NCI-H2171 treated with DMSO at 0.1 percent for 48 hours (cell line): Measurements from ENCODE around the gene ZBTB44.
"Not testable (repeated sequence)": the region's sequence is repeated elsewhere in the genome, so short reads cannot be mapped to it uniquely, and the experiment has no call there.

Experiments
- DNase-seq: peaks from one replicate; lab custom pipeline; 2025; lab: John Stamatoyannopoulos, UW

ZBTB44 gene

DNA sequence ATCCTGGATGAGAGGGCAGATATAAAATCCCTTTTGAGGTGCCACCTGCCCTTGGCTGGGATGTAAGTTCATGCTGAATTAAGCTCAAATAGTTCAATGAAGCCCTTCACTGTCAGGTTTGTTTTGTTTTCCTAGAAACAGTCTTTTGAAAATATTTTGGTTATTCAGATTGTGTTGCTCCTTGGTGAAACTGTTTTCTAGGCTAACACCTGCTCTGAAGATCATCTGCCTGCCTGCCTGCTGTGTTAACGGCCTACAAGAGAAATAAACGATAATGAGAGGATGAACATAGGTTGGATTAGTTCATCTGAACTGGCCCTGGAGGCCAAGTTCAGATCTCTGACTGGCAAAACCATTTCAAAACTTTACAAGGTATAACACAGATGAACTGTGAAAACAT lies 67.4 kb downstream of the ZBTB44 start:
- no peak for DNase-seq

DNA sequence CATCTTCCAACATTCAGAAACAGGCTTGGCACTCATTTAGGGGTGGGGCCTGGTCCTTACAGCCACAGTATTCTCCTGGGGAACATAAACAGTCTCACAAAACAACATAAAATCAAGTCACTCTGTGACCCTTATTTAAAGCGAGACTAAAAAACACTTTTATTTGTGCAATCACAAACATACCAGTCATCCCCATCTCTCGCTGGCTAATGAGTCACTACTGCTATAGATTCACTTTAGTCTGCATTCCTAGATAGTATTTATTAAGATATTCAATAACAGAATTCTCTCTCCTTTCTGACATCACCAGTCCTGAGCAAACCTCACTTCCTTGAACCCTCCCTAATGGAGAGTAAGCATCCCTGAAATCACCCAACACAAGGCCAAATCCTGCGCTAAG lies 68.0 kb downstream of the ZBTB44 start:
- no peak for DNase-seq

DNA sequence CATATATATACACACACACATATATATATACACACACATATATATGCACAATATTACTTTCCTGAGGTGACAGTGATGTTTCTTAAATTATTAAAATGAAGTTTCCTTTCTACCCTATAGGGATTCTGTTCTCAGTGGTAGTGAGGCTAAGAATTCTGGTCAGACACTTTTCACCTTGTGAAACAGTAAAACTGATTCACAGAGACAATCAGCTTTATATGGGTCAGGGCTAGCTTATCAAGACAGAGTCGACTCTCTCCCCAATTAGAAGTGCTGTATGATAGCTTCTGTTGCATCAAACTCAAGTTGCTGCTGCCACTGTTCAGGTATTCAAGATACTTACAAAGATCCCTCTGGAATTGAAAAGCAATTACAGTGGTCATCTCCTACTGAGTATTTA lies 68.4 kb downstream of the ZBTB44 start:
- DNase-seq = no peak

DNA sequence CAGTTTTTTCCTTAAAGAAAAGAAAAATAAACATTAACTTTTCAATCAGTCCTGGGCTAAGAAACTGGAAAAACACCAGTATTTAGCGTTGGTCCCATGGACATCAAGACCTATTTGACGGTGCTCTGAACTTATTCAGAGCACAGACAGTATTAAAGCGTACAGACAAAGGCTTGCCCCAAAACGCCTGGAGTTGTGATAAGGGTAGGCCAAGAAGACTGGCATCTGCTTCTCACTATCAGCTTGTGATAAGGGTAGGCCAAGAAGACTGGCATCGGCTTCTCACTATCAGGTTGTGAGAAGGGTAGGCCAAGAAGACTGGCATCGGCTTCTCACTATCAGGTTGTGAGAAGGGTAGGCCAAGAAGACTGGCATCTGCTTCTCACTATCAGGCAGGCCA lies 69.3 kb downstream of the ZBTB44 start:
- not testable (repeated sequence) for DNase-seq

DNA sequence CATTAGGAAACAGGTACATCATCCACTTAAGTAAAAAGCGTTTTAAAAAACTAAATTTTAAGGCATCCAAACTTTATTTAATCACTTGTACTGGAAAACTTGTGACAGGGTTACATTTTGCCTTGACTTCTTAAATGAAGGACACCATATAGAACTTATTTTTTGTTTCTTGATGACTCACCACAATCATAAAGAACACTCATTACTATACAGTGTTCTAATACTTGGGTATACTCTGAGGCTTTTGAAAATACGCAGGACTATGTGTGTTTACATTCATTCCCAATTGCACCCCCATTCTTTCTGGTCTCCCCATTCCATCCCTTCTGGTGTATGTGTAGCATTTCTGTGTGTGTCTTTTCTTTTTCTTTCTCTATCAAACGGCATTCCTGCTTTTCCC lies 69.9 kb downstream of the ZBTB44 start:
- DNase-seq = no peak

DNA sequence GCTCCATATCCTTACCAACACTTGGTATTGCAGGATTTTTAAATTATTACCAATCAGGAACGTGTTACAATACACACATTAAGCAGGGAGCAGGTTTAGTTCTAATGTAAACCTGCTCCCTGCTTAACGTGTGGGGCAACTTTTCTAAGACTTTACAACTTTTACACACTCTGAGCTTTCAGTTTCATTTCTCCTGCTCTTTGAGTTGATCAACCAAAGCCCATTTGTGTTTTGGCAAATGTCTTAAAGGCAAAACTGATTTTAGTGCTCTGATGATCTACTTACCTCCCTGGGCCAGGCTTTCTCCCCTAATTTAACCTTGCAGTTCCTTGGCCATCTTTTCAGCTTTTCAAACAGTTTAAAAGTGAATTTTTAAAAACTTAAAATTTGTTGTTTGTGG lies 70.9 kb downstream of the ZBTB44 start:
- no peak for DNase-seq

DNA sequence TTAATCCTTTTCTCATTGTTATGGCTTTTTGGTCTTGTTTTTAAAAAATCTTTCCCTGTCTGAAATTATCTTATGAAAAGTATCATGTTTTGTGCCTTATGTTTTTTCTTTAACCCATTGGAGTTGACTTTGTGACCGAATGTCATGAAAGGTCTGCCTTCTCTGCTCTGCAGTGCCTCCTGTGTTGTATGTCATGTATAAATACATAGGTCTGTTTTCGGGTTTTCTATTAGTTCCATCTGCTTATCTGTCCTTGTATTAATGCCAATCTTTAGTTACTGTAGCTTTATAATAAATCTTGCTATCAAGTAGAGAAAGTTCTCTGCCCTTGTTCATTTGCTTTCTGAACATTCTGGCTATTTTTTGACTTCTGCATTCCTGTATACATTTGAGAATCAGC lies 73.0 kb downstream of the ZBTB44 start:
- no peak for DNase-seq

DNA sequence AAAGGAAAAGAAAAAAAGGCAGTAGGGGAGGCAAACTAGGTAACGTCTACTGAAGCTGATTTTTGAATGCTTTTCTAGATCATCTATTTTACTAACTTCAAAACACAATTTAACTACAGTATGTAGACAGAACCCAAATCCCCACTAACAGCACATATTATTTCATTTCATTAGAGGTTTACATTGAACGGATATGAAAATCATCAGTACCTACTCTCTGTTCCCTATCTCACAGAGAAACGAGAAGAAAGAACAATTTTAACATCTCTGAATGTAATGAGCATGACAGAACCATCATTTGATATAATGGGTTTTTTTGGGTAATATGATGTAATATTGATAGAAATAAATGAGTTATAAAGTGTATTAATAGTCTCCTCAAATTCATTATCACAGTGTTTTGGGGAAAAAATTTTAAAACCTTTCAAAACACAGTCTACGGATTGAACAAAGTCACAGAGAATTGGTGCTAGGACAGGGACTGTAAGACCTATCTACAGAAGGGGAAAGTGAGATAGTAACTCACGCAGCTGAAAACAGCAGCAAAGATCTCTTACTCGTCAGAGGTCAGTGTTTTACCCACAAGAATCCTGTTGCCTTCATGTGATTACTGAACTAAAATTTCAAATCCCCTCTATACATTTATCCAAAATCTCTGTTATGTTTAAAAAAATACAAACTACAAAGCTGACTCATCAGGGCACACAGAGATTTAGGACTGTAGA lies 77.3 kb downstream of the ZBTB44 start:
- DNase-seq = no peak

DNA sequence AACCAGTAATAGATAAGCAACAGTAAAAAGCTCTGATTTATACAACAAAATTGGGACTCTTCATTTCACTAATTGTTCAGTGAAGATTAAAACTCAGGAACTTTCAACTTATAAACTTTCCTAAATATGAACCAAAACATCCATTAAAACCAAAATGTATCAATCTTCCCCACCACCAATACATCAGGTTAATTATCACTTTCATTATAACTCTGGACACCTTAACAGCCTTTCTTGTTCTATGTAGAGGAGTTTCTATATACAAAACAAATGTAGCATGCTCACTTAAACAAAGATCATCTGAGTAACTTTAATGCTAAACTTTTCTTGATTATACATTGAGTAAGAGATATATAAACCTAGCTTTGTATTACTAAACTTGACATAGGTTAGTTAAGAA lies 80.4 kb downstream of the ZBTB44 start:
- DNase-seq = no peak

DNA sequence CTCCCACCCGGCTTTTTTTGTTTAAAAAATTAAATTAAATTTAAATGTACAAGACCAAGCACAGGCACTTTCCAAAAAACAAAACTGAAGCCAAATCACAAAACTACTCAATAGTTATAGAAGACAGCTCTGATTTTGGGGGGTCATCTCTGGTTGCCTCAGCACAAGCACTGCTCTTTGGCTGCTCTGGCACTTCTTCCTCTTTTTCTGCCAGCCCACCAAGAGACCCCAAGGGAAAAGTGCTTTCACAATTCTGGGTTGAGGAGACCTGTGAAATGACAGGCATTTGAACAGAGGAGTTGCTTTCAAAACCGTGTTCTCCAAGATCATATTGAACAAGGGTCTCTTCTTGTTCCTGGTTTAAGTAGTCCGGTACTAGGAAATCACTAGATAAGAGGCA lies 80.8 kb downstream of the ZBTB44 start:
- not testable (repeated sequence) for DNase-seq

DNA sequence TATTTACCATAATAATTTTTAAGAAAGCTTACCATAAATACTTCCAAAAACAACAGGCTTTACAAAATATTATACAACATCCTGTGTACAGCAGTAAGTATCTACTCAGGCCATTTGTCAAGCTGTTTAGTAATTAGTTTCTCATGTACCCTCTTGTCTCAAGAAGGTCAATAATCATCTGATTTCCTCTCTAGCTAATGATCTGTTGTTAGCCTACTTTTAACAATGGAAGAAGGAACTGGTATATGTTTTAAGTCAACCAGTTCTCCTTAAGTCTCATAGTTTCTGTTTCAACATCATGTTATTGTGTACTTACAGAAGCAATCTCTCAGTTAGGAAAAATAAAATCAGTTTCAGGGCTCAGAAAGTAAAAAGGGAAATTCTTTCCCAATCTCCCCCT lies 81.2 kb downstream of the ZBTB44 start:
- DNase-seq = not testable (repeated sequence)

DNA sequence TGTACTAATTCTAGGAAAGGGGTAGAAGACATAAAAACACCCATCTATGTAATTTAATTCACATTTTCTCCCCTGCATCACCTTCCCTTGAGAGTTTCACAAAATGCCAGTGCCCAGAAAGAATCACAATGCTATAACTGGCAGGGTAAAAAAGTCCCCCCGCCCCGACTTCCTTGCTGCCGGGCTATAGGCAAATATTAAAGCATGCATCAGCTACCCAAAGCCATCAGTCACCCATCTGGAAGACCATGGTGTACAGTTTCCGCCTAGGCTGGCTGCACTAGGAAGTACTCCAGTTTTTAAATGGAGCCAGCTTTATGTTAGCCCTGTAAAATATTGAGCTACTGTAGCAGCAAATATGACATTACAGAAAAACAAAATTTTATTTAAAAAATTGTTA lies 87.3 kb downstream of the ZBTB44 start:
- peak; percentile 54 for DNase-seq

DNA sequence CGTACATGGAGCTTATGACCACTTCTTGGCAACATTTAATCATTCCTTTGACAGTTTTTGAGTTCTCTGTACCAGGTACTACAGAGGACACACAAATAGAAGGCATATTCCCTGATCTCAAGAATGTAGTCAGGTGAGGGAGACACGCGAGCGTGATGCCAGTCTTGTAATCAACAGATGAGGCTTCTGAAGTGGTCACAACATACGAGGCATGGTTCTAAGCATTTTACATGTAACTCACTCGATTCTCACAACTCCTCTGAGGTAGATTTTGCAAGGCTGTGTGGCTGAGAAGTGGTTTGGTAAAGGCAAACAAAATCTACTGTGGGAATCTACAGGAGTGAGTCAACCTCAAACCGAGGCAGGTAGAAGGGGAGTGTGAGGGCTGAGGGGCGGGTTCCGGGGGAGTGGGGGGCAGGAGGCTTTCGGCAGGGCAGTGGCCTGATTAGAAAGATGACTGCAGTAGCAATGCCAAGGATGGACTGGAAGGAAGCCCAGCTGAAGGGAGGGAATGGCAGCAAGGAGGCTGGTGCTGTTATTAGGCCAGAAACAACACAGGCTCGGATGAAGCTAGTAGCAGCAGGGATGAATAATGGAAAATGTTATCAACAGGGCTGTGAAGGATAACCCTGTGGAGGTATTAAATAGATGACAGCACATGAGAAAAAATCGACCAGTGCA lies 91.3 kb downstream of the ZBTB44 start:
- DNase-seq = no peak

DNA sequence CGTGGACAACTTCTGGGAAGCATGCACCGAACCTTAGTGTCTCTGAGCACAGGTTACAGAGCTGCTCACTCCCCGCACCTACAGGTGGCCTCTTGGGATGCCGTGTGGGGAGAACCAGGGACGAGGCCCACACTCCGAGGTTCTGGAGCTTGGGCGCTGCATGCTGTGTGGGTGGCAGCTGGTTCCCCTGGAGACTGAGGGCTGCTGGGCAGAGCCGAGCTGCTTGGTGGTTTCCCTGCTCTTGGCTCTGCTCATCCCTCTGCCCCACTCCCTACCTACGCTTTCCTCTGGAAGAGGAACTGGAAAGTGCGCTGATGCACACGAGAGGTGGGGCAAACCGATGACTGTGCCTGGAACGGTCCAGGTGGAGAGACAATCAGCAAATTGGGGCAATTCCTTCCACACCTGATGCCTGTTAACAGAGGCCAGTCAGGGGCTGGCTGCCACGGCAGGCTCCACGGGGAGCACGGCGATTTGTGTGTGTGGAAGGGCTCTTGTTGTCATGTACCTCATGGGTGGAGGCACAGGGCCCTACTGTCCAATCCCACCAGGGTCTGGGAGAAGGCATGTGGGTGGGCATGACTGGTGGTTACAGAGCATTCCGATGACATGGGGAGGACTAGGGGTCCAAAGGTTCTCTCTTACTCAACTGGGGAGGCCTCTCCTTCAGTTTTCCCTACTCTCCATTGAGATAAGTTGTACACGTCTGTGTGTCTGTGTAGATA lies 94.2 kb downstream of the ZBTB44 start:
- DNase-seq = no peak

DNA sequence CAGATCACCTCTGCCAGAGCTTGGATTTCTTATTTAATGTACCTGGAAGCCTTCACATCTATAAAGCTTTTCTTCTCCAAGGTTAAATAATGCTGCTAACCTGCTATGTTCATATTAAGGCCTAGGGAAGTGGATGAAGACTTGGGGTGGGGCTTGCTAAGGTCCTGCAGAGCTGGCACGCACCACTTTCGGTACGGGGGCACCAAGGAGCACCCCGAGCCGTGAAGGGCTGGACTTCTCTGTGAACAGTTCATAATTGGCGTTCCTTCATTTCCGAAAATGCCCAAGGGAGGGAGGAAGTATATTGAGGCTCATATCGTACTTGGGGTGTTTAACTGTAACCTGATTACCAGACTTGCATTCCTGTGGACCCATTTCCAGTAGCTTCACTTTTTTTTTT lies 95.6 kb downstream of the ZBTB44 start:
- DNase-seq = no peak

DNA sequence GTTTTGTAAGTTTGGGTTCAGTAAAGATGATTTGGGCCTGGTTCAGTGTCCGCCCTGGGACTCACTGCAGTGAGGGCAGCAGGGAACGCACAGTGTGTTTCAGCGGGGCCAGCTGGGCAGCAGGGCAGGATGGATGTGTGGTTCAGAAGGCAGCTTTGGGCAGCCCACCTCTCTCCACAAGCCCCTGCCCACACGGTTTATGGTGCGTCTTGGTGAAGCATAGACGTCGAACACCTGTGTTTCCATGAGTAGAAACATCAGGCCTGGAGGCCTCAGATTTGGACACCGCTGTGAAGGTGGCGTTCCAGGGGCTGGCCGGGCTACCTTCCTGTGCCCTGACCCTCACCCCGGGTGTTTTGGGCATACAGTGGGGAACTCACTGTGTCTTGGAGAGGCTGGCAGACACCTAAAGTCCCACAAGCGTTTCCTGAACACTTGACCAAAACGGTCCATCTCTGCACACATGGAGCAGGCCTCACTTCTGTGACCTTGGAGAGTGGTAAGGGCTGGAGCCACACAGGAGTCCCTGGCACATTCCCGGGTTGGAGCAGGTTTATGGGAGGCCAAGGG lies 96.1 kb downstream of the ZBTB44 start:
- no peak for DNase-seq

DNA sequence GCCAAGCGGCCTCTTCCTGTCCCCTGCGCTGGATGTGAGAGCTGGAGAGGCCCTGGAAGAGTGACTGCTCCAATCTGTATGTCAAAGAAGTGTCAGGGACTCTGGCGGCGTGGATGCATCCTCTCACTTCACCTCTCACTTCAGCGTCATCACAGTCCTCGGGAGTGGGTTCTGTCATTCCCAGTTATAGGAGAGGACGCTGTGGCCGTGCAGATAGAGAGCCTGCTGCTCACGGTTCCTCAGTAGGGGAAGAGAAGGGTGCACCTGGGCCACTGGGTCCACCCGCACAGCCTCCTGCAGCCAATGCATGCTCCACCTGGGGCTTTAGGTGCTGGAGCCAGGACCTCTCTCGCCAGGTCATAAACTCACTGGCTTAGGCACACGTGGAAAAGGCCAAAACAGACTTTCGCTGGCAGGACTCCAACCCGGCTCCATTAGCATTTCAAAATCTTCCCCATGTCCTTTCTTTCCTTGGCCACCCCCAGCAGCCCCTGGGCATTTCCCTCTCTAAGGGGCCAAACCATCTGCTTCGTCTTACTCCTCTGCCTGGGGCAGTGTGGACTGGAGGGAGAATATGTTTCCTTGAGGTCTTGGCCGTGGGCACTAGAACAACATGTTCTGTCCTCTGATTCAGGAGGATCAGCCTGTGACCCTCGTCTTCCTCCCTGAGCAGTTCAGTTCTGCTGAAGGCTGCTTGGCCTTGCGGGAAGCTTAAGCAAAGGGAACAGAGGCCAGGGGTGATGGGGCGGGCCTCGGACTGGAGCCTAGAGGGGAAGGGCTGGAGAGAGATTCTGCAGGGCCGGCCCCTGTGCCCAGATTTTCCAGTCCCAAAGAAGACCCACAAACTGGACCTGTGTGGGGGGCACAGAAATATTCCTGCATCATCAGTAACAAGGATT lies 97.3 kb downstream of the ZBTB44 start:
- no peak for DNase-seq

DNA sequence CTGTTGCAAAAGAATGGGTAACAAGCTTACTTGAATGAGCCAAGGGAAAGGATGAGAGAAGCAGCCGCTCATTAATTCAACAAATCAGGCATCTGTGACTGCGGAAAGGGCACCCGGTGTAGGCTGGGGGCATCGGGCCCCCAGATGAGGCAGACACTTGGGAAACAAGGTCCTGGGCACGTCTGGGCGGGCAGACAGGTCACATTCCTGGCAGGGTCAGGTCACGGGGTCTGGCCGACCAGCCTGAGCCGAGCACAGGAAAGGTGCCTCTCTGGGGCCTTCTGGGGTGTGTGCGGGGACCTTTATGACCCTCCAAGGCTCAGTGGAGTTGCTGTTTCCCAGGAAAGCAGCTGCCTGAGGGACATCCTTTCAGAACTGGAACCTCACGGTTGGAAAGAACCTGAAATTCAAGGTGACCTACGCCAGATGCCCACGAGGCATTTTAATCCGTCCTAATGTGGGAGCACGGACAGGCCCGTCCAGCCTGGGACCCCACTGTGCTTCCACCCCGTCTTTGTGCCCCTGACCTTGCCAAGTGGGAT lies 98.1 kb downstream of the ZBTB44 start:
- DNase-seq = no peak

DNA sequence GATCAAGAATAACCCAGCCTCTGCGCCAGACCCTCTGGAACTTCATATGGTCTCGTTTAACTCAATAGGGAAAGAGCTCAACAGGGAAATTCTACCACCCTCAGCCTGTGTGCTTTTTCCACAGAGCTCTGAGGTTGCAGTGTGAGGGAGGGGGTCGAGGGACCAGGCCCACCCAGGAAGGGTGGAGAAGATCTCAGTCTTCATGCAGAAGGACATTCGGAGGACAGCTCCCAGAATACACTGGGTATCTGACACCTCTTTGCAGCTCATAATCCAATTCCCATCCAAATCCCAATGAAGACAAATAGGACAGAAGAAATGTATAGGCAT lies 98.5 kb downstream of the ZBTB44 start:
- no peak for DNase-seq

DNA sequence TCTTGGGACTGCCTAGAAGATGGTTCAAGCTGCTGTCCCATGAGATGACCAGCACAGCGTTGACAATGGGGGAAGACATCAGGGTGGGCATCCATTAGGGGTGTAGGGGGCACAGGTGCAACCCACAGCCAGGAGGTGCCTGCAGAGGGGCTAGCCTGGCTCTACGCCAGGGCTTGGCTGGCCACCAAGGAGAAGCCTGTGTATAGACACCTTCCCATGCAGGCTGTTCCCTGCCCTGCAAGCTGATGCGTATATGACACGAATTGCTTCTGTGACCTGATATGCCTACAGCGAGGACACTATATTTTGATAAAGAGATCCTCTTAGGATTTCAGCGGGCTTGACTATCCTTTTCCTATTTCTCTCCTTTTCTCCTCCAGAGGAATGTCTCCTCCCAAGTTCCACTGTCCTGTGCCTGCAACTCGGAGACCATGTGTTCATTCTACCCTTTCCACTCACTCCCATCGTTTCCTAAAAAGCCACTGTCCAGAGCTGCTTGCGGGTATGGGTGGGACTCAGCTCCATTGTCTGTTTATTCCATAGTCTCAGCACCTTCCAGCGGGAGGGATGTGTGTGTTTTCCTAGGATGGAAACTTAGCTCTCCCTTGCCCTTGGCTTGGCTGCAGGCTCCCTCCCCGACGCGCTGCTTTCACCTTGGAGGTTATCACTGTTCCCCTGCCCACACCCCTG lies 99.0 kb downstream of the ZBTB44 start:
- no peak for DNase-seq

DNA sequence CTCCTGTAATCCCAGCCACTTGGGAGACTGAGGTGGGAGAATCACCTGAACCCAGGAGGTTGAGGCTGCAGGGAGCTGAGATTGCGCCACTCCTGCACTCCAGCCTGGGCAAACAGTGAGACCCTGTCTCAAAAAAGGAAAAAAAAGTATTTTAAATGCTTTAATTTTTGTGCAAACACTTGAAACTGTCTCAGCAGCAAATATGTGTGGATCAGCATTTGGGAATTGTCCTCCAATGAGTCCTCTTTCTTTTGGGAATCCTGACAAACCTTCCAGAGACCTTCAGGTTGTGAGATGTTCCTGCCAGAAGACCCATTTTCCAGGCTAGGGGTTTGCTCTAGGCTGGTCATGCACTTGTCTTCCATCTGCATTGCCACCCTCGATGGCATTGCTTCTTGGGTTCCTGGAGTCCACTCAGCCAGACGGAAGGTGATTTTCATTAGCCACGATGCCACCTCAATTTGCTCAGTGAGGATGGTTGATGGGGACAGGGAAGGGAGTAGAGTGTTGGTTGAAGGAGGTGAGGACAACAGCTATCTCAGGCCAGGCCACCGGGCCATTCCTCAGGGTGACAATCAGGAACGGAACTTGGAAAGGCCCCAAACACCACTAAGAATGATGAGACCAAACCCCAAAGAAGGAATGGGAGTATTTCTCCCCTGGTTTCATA lies 99.7 kb downstream of the ZBTB44 start:
- DNase-seq = no peak
